Liver (tissue), 3 donors: ENCODE measurements around the gene PHC2.

Experiments
- JUND ChIP-seq, 2 donors: IDR thresholded peaks; 2 replicates each; pipeline ENCODE4 v1.6.1; 2016; ENCODE audit warnings: antibody characterized with exemption in 2 of 2
- RAD21 ChIP-seq, 2 donors: IDR thresholded peaks; 2 replicates each; pipeline ENCODE4 v1.6.1; 2016; ENCODE audit warnings: antibody characterized with exemption in 2 of 2, mild to moderate bottlenecking in 2 of 2
- RXRA ChIP-seq, 2 donors: IDR thresholded peaks; 2 replicates each; pipeline ENCODE4 v1.6.1; 2017 to 2018; ENCODE audit warnings: antibody characterized with exemption in 2 of 2, mild to moderate bottlenecking in 1 of 2
- SP1 ChIP-seq: IDR thresholded peaks from 2 replicates; pipeline ENCODE4 v1.6.1; 2018; ENCODE audit warnings: antibody characterized with exemption, mild to moderate bottlenecking
- TF ChIP-seq, protein P1 (sequence below): fragments of 150-350 bp; IDR thresholded peaks from 2 replicates; pipeline ENCODE4 v1.5.1; 2017; ENCODE audit warnings: improper control_type of control experiment, low read depth, low read length; ENCODE audit not compliant: missing input control
- donor health status: healthy.
- donor health status: healthy.

DNA sequence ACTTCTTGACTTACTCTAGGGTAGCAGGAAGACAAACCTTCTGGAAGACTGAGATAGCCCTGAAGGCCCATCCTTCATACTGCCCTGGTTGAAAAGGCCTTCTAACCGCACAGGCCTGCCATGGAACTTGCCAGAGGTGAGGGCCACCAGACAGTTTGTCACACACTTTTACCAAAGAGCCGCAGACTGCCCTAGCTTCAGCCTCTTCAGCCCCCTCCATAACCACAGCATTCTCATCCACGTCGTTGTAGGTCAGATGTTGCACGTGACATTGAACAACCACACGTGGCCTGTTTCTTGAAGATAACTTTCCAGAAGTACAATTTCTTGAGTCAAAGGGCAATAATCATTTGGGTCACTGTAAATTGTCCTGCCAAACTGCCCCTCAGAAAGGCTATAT lies 155.7 kb downstream of the PHC2 start:
- TF ChIP-seq, protein P1, sequence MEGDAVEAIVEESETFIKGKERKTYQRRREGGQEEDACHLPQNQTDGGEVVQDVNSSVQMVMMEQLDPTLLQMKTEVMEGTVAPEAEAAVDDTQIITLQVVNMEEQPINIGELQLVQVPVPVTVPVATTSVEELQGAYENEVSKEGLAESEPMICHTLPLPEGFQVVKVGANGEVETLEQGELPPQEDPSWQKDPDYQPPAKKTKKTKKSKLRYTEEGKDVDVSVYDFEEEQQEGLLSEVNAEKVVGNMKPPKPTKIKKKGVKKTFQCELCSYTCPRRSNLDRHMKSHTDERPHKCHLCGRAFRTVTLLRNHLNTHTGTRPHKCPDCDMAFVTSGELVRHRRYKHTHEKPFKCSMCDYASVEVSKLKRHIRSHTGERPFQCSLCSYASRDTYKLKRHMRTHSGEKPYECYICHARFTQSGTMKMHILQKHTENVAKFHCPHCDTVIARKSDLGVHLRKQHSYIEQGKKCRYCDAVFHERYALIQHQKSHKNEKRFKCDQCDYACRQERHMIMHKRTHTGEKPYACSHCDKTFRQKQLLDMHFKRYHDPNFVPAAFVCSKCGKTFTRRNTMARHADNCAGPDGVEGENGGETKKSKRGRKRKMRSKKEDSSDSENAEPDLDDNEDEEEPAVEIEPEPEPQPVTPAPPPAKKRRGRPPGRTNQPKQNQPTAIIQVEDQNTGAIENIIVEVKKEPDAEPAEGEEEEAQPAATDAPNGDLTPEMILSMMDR: no peak
- TF ChIP-seq SP1 (no peak), JUND (IDR thresholded peaks at IDR 0.05) (no peak), RXRA (IDR thresholded peaks at IDR 0.05) (no peak), RAD21 (IDR thresholded peaks at IDR 0.05) (no peak)
